AG09319 (cell line): ENCODE data around the gene KRT71.

Source experiments
- DNase-seq: peaks from one replicate; pipeline ENCODE4 v3.0.0-alpha.2; 2010; ENCODE audit warnings: low read depth; ENCODE audit errors: extremely low read depth
- TF ChIP-seq, protein P1 (sequence below): IDR thresholded peaks from 2 replicates; pipeline ENCODE4 v1.5.1; 2011; ENCODE audit warnings: low read depth, mild to moderate bottlenecking, inconsistent platforms, low read length, moderate library complexity

The KRT71 gene

DNA sequence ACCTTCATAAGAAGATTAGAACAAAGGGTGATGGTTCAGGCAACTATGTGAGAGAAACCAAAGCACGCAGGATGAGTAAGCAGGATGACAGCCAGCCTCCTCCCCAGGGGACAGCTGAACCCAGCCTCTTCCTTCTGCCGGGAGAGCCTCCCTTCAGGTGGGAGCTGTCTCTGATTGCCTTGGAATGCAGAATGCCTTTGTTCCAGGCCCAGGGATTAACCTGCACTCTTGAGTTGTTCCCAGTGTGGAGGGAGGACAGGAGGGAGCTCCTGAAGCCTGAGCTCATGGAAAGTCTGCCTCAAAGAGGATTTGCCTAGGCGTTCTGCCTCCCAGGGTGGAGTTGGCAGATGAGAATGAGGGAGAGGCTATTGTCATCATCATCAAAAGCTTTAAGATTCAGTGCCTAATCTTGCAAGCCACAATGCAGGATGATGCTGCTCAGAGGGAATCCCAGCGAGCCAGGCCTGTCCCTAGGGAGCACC is 56.3 kb downstream of the KRT71 start:
- TF ChIP-seq, protein P1, sequence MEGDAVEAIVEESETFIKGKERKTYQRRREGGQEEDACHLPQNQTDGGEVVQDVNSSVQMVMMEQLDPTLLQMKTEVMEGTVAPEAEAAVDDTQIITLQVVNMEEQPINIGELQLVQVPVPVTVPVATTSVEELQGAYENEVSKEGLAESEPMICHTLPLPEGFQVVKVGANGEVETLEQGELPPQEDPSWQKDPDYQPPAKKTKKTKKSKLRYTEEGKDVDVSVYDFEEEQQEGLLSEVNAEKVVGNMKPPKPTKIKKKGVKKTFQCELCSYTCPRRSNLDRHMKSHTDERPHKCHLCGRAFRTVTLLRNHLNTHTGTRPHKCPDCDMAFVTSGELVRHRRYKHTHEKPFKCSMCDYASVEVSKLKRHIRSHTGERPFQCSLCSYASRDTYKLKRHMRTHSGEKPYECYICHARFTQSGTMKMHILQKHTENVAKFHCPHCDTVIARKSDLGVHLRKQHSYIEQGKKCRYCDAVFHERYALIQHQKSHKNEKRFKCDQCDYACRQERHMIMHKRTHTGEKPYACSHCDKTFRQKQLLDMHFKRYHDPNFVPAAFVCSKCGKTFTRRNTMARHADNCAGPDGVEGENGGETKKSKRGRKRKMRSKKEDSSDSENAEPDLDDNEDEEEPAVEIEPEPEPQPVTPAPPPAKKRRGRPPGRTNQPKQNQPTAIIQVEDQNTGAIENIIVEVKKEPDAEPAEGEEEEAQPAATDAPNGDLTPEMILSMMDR = no peak

DNA sequence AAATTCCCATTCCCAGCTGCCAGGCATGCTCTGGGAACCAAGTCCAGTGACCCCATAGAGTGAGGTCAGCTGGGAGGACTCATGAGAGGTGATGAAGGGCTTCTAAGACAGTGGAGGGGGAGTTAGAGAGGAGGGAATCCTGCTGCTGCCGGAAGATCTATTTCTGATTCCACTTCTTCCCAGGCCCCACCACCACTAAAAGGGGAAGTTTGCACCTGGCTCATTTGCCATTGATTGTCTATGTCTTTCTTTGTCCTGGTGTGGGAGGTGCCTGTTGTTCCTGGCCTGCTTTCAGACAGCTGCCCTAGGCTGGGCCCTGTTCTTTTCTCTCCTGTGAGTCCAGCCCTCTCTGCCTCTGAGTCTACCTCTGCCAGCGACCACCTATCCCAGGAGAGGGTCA is 56.9 kb downstream of the KRT71 start:
- DNase-seq = no peak
- TF ChIP-seq, protein P1 = no peak

More for the DNA sequence above, 56.3 kb downstream of the KRT71 start:
- no peak for DNase-seq

DNA sequence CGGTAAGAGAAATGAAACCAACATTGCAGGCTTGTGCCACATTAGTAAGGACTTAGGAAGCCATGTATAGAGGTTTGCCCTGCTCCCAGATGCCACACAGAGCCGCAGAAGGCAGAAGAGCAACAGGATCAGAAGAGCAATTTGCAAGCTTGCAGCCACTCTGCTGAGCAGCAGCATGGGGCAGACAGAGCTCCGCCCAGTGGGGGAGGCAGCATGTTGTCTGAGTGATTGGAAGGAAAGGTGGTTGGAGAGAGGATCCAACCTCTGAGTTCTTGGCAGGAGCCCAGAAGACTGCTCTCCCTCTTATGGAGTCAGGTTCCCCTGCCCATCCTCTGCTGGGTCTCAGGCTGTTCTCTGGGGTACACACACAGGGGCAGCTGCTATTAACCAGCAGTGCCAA is 57.6 kb downstream of the KRT71 start:
- TF ChIP-seq, protein P1 = no peak
- no peak for DNase-seq

DNA sequence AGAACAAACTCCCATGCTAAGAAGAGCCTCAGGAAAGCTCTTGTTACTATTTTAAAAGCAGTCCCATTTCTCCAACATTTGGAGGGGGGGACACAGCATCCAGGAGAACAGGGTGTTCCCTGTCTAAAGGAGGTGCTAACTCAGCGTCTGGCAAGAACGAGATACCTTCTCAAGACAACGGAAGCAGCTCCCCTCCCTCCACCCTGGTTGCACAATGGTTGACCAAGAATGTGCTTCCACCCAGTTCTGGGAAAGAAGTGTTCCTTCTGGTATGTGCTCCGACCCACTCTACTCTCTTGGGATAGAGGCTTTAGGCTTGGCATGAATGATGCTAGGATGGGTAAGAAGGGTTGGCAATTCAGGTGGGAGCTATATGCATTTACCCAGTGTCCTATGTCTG is 58.4 kb downstream of the KRT71 start:
- no peak for DNase-seq
- TF ChIP-seq, protein P1 = no peak

DNA sequence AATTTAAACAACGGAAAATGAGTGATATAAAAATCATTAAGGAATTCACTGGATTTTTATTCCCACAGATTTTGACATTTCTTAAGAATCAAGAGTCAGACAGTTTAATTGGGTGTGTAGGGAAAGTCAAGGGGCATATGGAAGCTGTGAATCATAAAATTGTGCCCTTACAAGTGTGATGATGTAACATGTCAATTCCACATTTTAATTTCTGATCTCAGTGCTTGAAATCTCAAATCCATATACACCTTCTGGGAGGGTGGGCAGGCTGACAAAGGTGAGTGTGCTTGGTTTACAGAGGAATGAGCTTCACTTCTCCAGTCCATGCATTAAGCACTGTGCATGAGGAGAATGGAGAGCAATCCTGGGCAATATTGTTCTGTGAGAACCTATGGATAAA is 58.8 kb downstream of the KRT71 start:
- TF ChIP-seq, protein P1 = no peak
- DNase-seq = no peak
